Astrocyte of the cerebellum (primary cell): ENCODE results near the gene PTPRM.

Source experiments
- DNase-seq: peaks from one replicate; pipeline ENCODE4 v3.0.0-alpha.2; 2011; ENCODE audit warnings: low read depth
- H3K4me3 ChIP-seq: 2 replicates; pipeline ENCODE4 v1.5.1; 2011; ENCODE audit warnings: mild to moderate bottlenecking, low read depth, low read length, moderate library complexity
- in situ Hi-C: cut with HindIII; loops from 2 replicates; pipeline ENCODE4 v1.10.0; 2017; ENCODE audit warnings: low sequenced_read_pairs
- TF ChIP-seq, protein P1 (sequence below): IDR thresholded peaks from 2 replicates; pipeline ENCODE4 v1.5.1; 2012; ENCODE audit warnings: low read length, low read depth, moderate library complexity, mild to moderate bottlenecking; ENCODE audit errors: missing control alignments

The PTPRM gene

DNA sequence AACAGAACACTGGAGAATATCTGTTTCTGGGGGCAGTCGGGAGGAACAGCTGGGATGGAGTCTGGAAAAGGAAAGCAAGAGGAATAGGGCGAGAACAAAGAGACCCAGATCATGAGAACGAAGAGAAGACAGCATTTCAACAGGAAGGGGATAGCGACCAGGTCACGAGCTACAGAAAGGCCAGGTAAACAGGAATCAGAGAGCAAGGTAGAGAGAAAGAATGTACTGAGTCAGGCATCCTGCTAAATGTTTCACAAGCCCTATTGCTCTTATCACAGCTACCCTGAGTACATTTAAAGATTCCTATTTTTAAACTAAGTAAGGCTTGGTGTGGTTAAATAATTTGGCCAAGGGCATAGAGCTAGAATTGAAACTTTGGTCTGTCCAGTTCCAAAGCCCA lies 787.2 kb downstream of the PTPRM start:
- in situ Hi-C loops = no loop called here
- no peak overlapping the region for H3K4me3 ChIP-seq
- TF ChIP-seq, protein P1, sequence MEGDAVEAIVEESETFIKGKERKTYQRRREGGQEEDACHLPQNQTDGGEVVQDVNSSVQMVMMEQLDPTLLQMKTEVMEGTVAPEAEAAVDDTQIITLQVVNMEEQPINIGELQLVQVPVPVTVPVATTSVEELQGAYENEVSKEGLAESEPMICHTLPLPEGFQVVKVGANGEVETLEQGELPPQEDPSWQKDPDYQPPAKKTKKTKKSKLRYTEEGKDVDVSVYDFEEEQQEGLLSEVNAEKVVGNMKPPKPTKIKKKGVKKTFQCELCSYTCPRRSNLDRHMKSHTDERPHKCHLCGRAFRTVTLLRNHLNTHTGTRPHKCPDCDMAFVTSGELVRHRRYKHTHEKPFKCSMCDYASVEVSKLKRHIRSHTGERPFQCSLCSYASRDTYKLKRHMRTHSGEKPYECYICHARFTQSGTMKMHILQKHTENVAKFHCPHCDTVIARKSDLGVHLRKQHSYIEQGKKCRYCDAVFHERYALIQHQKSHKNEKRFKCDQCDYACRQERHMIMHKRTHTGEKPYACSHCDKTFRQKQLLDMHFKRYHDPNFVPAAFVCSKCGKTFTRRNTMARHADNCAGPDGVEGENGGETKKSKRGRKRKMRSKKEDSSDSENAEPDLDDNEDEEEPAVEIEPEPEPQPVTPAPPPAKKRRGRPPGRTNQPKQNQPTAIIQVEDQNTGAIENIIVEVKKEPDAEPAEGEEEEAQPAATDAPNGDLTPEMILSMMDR = no peak
- no peak for DNase-seq

DNA sequence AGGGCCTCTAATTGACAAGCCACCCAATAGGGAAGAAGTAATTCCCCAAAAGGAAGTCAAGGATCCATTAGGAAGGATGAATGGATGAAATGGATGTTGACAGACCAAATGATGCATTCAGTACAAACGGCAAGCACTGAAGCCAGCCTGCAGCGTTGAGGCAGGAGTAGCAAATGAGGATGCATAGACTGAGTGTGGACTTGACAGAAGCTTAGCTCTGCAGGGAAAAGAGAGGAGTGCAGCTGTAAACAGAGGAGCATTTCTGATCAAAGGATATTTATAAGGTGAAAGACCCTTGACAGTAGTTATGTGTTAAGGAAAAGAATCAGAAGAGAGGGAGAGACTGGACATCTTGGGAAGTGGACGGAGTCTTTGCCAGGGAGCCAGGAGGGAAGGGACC lies 788.9 kb downstream of the PTPRM start:
- in situ Hi-C loops = no loop called here
- DNase-seq = no peak
- no peak overlapping the region for H3K4me3 ChIP-seq
- TF ChIP-seq, protein P1 = no peak

- in situ Hi-C loops = no loop called here
- TF ChIP-seq, protein P1 = no peak
Observed at GRCh38 chr18:8357320-8357719, 790.2 kb downstream of the PTPRM start.

GRCh38 chr18:8358033-8358765 lies 791.1 kb downstream of the PTPRM start:
- in situ Hi-C loops = no loop called here
- DNase-seq = no peak
- TF ChIP-seq, protein P1 = no peak
- no peak overlapping the region for H3K4me3 ChIP-seq

More at GRCh38 chr18:8357320-8357719, 790.2 kb downstream of the PTPRM start:
- H3K4me3 ChIP-seq = no peak overlapping the region
- DNase-seq = no peak

GRCh38 chr18:8359076-8359475 lies 792.0 kb downstream of the PTPRM start:
- in situ Hi-C loops = no loop called here
- H3K4me3 ChIP-seq = no peak overlapping the region
- TF ChIP-seq, protein P1 = no peak
- DNase-seq = no peak

DNA sequence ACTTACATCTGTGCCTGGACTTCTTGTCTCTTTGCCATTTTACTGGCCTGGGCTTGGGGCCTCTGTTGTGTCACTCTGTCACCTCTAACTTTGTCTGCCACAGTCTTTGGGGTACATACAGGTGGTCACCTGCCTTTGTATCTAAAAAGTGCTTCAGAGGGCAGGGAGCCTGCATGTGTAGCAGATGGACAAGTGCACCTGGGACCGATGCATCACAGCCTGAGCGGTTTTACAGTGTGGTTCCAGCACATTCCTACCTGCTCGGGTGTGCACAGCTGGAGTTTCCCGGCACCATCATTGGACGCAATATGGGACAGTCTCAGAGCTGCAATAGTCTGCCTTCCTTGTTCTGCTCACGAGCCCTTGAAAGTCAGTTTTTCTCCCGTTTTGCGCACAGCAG lies 792.4 kb downstream of the PTPRM start:
- no peak for DNase-seq
- H3K4me3 ChIP-seq = no peak overlapping the region
- TF ChIP-seq, protein P1 = no peak
- in situ Hi-C loops = no loop called here
